Uterus (tissue), 2 donors: Measurements from ENCODE around the gene FUT8.

ENCODE experiments used
- POLR2A ChIP-seq, 2 donors: fragments of 450-650 bp; IDR thresholded peaks; one replicate each; pipeline ENCODE4 v1.6.1; 2016; ENCODE audit warnings: antibody characterized with exemption in 2 of 2, mild to moderate bottlenecking in 1 of 2, moderate library complexity in 1 of 2
- TF ChIP-seq, protein P1 (sequence below), 4 experiments: fragments of 200-600 bp in 2 of 4; fragments of 450-650 bp in 2 of 4; sonication (generic) in 2 of 4; IDR thresholded peaks; one replicate each; pipeline ENCODE4 v1.5.1; 2016 to 2019; ENCODE audit warnings: antibody characterized with exemption in 4 of 4, mild to moderate bottlenecking in 2 of 4, moderate library complexity in 1 of 4

DNA sequence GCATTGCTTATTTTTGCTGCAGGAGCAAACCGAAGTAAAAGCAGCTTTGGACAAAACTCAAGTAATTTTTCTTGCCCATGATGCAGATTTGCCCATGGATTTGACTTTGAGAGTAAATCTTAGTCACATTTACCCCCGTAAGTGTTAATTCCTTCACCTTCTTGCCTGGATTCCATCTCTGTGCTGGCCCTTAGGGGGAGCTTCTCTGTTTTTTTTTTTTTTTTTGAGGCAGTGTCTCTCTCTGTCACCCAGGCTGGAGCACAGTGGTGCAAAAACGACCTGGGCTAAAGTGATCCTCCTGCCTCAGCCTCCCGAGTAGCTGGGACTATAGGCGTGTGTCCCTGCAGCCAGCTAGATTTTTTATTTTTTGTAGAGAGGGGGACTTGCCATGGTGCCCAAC, 210.2 kb downstream of the FUT8 start:
- TF ChIP-seq, protein P1, sequence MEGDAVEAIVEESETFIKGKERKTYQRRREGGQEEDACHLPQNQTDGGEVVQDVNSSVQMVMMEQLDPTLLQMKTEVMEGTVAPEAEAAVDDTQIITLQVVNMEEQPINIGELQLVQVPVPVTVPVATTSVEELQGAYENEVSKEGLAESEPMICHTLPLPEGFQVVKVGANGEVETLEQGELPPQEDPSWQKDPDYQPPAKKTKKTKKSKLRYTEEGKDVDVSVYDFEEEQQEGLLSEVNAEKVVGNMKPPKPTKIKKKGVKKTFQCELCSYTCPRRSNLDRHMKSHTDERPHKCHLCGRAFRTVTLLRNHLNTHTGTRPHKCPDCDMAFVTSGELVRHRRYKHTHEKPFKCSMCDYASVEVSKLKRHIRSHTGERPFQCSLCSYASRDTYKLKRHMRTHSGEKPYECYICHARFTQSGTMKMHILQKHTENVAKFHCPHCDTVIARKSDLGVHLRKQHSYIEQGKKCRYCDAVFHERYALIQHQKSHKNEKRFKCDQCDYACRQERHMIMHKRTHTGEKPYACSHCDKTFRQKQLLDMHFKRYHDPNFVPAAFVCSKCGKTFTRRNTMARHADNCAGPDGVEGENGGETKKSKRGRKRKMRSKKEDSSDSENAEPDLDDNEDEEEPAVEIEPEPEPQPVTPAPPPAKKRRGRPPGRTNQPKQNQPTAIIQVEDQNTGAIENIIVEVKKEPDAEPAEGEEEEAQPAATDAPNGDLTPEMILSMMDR (IDR thresholded peaks at IDR 0.05), result no peak
- no peak for TF ChIP-seq POLR2A (IDR thresholded peaks at IDR 0.05)
